Osteocyte (in vitro differentiated cells): ENCODE data around the gene PPP1R12B. TPM values are rescaled to one million over a fixed set of nuclear protein-coding genes. Genes with fewer than 3 reads are reported as not detected.

ENCODE experiments used
- DNase-seq: peaks from one replicate; pipeline ENCODE4 v3.0.0; 2021; ENCODE audit warnings: mixed read lengths; ENCODE audit not compliant: unreplicated experiment; ENCODE audit errors: extremely low spot score
- H3K27ac Mint-ChIP-seq: one replicate; pipeline ENCODE4 v1.8.0; 2021; ENCODE audit warnings: mild to moderate bottlenecking, mixed read lengths; ENCODE audit not compliant: unreplicated experiment
- H3K27me3 Mint-ChIP-seq: one replicate; pipeline ENCODE4 v1.8.0; 2021; ENCODE audit warnings: mixed read lengths; ENCODE audit not compliant: unreplicated experiment
- H3K36me3 Mint-ChIP-seq: one replicate; pipeline ENCODE4 v1.8.0; 2021; ENCODE audit warnings: mixed read lengths; ENCODE audit not compliant: unreplicated experiment
- H3K4me1 Mint-ChIP-seq: one replicate; pipeline ENCODE4 v1.8.0; 2021; ENCODE audit warnings: mixed read lengths; ENCODE audit not compliant: unreplicated experiment
- H3K4me3 Mint-ChIP-seq: one replicate; pipeline ENCODE4 v1.8.0; 2021; ENCODE audit warnings: mild to moderate bottlenecking, moderate library complexity, mixed read lengths; ENCODE audit not compliant: unreplicated experiment
- H3K9me3 Mint-ChIP-seq: one replicate; pipeline ENCODE4 v1.8.0; 2021; ENCODE audit warnings: mixed read lengths; ENCODE audit not compliant: unreplicated experiment
- total RNA-seq: library from RNA; stranded (reverse); gene quantifications from 2 replicates; pipeline ENCODE4 v1.2.1, GENCODE V29; 2021
- TF ChIP-seq, protein P1 (sequence below): fragments of 200-600 bp; sonication (generic); IDR thresholded peaks from 2 replicates; pipeline ENCODE4 v1.5.0; 2021; ENCODE audit warnings: antibody characterized with exemption, mild to moderate bottlenecking, moderate library complexity

PPP1R12B gene
- total RNA-seq, 1 donor from 2014 or later, result 14.6 TPM

DNA sequence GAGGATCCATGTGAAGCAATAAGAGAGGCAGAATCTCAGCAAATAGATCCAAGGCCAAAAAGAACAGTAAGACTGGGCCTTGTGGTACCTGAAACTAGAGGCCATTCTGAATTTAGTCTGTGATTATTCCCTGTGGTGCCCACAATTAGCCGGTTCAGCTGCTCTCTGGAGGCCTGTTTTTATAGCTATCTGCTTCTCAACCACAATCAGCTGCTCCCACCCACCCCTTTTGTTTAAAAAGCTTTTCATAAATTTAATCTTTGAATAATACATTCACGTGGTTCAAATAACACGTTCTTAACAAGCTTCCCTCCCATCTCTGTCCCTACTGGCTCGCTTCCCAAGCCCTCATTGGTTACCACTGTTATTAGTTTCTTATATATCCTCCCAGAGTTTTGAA lies 24.8 kb upstream of the PPP1R12B start:
- H3K27ac Mint-ChIP-seq, result no peak overlapping the region
- no peaks in the 10 kb centered on the region for H3K9me3 Mint-ChIP-seq
- TF ChIP-seq, protein P1, sequence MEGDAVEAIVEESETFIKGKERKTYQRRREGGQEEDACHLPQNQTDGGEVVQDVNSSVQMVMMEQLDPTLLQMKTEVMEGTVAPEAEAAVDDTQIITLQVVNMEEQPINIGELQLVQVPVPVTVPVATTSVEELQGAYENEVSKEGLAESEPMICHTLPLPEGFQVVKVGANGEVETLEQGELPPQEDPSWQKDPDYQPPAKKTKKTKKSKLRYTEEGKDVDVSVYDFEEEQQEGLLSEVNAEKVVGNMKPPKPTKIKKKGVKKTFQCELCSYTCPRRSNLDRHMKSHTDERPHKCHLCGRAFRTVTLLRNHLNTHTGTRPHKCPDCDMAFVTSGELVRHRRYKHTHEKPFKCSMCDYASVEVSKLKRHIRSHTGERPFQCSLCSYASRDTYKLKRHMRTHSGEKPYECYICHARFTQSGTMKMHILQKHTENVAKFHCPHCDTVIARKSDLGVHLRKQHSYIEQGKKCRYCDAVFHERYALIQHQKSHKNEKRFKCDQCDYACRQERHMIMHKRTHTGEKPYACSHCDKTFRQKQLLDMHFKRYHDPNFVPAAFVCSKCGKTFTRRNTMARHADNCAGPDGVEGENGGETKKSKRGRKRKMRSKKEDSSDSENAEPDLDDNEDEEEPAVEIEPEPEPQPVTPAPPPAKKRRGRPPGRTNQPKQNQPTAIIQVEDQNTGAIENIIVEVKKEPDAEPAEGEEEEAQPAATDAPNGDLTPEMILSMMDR, result no peak
- no peak for DNase-seq
- H3K4me1 Mint-ChIP-seq, result no peaks in the 10 kb centered on the region
- H3K4me3 Mint-ChIP-seq, result no peak overlapping the region
- peaks cover 9% of the 10 kb centered on the region for H3K27me3 Mint-ChIP-seq
- peaks cover 3% of the 10 kb centered on the region for H3K36me3 Mint-ChIP-seq

DNA sequence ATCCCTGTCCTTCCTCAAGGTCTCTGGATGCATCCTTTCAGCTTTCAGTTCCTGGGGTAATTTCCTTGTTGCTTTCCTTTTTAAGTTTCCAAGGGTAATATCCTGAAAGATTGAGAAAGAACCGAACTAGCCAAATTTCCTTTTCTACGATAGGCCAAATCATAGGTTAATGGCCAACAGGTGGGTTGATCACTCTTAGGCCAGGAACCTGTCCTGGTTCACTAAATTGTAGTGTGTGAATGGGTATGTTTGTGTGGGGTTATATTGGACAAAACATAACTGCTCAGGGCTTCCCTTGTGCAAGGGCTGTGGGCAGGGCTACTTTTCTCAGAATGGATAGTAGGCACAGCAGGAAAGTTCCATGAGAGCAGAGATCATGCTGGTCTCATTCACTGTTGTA lies 23.9 kb upstream of the PPP1R12B start:
- Mint-ChIP-seq H3K36me3 (peaks cover 3% of the 10 kb centered on the region), H3K27ac (no peak overlapping the region), H3K4me1 (no peaks in the 10 kb centered on the region), H3K4me3 (no peak overlapping the region), H3K27me3 (peaks cover 9% of the 10 kb centered on the region), H3K9me3 (no peaks in the 10 kb centered on the region)
- DNase-seq, result no peak
- TF ChIP-seq, protein P1, result no peak

DNA sequence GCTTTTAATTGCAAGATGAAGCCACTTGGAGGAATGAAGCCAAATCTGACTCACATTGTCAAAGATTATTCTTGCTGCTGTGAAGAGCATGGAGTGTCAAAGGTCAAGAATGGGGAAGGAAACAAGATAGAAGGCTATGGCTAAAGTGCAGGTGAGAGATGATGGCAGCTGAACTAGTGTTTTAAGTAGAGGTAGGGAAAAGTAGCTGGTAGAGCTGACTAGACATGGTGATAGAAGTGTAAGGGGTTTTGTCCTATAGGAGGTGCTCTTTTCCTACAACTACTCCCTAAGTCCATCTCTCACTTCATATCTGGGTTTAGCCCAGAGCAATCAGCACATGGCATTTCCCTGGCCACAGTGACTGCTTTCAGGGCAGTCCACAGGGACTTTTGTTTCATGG lies 18.6 kb upstream of the PPP1R12B start:
- Mint-ChIP-seq H3K4me3 (no peak overlapping the region), H3K4me1 (no peaks in the 10 kb centered on the region), H3K27me3 (no peaks in the 10 kb centered on the region), H3K27ac (no peak overlapping the region), H3K9me3 (no peaks in the 10 kb centered on the region), H3K36me3 (peaks cover 13% of the 10 kb centered on the region)
- TF ChIP-seq, protein P1, result no peak
- no peak for DNase-seq

DNA sequence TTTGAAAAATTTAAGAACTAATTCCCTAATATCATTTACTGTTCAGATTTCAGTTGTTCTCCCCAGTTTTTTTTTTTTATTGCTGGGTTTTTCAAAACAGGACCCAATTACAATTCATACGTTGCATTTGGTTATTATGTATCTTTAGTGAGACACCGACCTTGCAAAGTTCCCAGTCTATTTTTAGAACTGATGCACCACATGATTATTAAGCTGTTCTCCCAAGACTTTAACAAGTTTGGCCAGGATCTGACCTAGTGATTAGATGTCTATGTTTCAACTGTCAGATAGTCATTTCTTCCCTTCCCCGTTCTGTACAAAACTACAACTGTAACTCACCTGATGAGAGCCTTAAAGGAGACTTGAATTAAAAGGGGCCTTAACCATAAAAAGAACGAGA lies 14.6 kb upstream of the PPP1R12B start:
- Mint-ChIP-seq H3K4me3 (no peak overlapping the region), H3K27me3 (no peaks in the 10 kb centered on the region), H3K36me3 (peaks cover 13% of the 10 kb centered on the region), H3K9me3 (no peaks in the 10 kb centered on the region), H3K4me1 (no peaks in the 10 kb centered on the region), H3K27ac (no peak overlapping the region)
- TF ChIP-seq, protein P1, result no peak
- no peak for DNase-seq

DNA sequence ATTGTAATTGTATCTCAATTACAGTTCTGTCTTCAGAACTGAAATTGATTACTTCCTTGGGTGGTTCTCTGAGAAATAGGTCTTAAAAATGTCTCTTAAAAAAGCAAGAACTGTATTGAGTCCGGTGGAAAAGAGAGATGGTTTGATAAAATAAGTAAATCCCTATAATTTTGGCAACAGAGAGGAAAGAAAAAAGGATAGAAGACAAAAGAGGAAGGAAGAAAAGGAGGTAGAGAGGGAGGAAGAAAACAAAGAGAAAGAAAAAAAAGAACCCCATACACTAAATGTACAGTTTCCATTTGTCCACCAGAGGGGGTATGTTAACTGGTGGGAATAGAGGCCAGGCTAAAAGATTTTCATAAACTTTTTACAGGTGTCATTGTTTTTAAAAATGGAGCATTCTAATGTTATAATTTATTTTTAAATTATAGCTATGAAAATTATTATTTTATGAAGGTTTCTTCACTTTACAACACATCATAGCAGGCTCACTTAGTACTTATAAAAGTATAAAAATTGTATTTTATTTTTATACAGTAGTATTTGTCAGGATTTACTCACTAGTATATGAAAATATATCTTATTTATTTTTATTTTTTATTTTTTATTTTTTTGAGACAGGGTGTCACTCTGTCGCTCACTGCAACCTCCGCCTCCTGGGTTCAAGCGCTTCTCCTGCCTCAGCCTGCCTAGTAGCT lies 4.7 kb upstream of the PPP1R12B start:
- Mint-ChIP-seq H3K4me1 (peaks cover 21% of the 10 kb centered on the region), H3K27me3 (no peaks in the 10 kb centered on the region), H3K27ac (peak overlapping the region; percentile 68), H3K36me3 (no peaks in the 10 kb centered on the region), H3K9me3 (no peaks in the 10 kb centered on the region), H3K4me3 (peak overlapping the region; percentile 66)
- no peak for DNase-seq
- TF ChIP-seq, protein P1, result peak; percentile 81
